Endothelial cell of umbilical vein (primary cell): ENCODE measurements around the gene CORO7.

Experiments
- CTCF ChIP-seq, 2 donors: IDR thresholded peaks; 1 replicate in 1 of 2; 2 replicates in 1 of 2; pipeline ENCODE4 v1.5.1; 2011; ENCODE audit warnings: low read length in 2 of 2, mild to moderate bottlenecking in 2 of 2, moderate library complexity in 2 of 2, control low read depth in 1 of 2, inconsistent platforms in 1 of 2, low read depth in 1 of 2; ENCODE audit not compliant: insufficient read depth in 1 of 2; ENCODE audit errors: extremely low read depth in 1 of 2
- EZH2 ChIP-seq: IDR thresholded peaks from 2 replicates; pipeline ENCODE4 v1.6.1; 2012; ENCODE audit warnings: borderline replicate concordance, low read depth, mild to moderate bottlenecking, moderate library complexity, low read length, inconsistent platforms; ENCODE audit not compliant: severe bottlenecking
- JUN ChIP-seq: IDR thresholded peaks from 2 replicates; pipeline ENCODE4 v1.6.1; 2011; ENCODE audit warnings: borderline replicate concordance, low read depth; ENCODE audit not compliant: insufficient read length, insufficient read depth
- POLR2A ChIP-seq: IDR thresholded peaks from 2 replicates; pipeline ENCODE4 v1.6.1; 2012; ENCODE audit warnings: low read depth, mild to moderate bottlenecking, control low read depth, low read length

GRCh38 chr16:4426021-4426684, 9.8 kb upstream of the CORO7 start:
- TF ChIP-seq CTCF (IDR thresholded peaks at IDR 0.05; ENCODE audit: extremely low read depth in 1 of 2, insufficient read depth in 1 of 2, low read depth in 1 of 2, low read length in 2 of 2) (no peak), JUN (no peak), POLR2A (no peak), EZH2 (no peak)
